ENCODE data around the gene TMEM135. TPM values are rescaled to one million over a fixed set of nuclear protein-coding genes. Genes with fewer than 3 reads are reported as not detected.

The TMEM135 gene
- total RNA-seq, 1 donor from 2014 or later: 20.6 TPM

DNA sequence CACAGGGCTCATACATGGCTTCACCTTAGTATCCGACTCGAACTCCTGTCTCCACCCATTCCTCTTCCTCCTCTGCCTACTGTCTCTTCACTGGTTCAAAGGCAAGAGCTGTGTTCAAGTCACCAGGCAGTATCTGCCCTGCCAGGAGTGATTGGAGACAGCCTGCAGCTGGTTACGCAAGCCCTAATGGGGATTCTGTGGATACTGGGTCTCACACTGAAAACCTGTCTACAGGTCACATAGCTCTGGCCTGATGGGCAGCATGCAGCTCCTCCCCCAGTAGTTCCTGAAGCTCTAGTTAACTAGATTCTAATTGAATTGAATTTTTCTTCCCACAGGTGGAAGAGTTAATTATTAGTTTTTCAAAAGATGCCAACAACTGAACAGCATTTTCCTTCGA is 332.2 kb downstream of the TMEM135 start:
- H3K4me3 ChIP-seq (ENCODE audit: insufficient read depth, low read depth, low read length): no peak overlapping the region
- peaks cover 11% of the 10 kb centered on the region for H3K4me1 Mint-ChIP-seq (ENCODE audit: low read depth, unreplicated experiment)
- no peaks in the 10 kb centered on the region for H3K27me3 ChIP-seq (ENCODE audit: insufficient read depth, low read length)
- H3K27ac Mint-ChIP-seq (ENCODE audit: unreplicated experiment): no peak overlapping the region
- H3K79me2 ChIP-seq (ENCODE audit: insufficient read depth, low read length): no peaks in the 10 kb centered on the region
- FAIRE-seq: no peak
- no peak overlapping the region for H3K27ac ChIP-seq (ENCODE audit: low read depth, low read length)
- DNase-seq (ENCODE audit: low read depth): no peak
- H3K4me1 ChIP-seq (ENCODE audit: insufficient read depth, low read length): no peaks in the 10 kb centered on the region
- no peaks in the 10 kb centered on the region for H4K20me1 ChIP-seq (ENCODE audit: insufficient read depth, low read length)
- H3K36me3 ChIP-seq (ENCODE audit: insufficient read depth, low read length): no peaks in the 10 kb centered on the region
- TF ChIP-seq, protein P1, sequence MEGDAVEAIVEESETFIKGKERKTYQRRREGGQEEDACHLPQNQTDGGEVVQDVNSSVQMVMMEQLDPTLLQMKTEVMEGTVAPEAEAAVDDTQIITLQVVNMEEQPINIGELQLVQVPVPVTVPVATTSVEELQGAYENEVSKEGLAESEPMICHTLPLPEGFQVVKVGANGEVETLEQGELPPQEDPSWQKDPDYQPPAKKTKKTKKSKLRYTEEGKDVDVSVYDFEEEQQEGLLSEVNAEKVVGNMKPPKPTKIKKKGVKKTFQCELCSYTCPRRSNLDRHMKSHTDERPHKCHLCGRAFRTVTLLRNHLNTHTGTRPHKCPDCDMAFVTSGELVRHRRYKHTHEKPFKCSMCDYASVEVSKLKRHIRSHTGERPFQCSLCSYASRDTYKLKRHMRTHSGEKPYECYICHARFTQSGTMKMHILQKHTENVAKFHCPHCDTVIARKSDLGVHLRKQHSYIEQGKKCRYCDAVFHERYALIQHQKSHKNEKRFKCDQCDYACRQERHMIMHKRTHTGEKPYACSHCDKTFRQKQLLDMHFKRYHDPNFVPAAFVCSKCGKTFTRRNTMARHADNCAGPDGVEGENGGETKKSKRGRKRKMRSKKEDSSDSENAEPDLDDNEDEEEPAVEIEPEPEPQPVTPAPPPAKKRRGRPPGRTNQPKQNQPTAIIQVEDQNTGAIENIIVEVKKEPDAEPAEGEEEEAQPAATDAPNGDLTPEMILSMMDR (IDR thresholded peaks at IDR 0.05; ENCODE audit: insufficient read depth, low read depth, low read length): no peak
- TF ChIP-seq EZH2 (IDR thresholded peaks at IDR 0.05; ENCODE audit: insufficient read depth, low read length): no peak
- no peak overlapping the region for H3K9ac ChIP-seq (ENCODE audit: low read length)
- H3K9me3 ChIP-seq (ENCODE audit: insufficient read depth, low read depth, low read length): no peaks in the 10 kb centered on the region
- no peak overlapping the region for H3K4me3 Mint-ChIP-seq (ENCODE audit: unreplicated experiment)
- no peak overlapping the region for H2AFZ ChIP-seq (ENCODE audit: low read depth, low read length)
- H3K9me3 Mint-ChIP-seq (ENCODE audit: unreplicated experiment): peaks cover 1% of the 10 kb centered on the region
- peaks cover 2% of the 10 kb centered on the region for H3K27me3 Mint-ChIP-seq (ENCODE audit: low read depth, unreplicated experiment)
- no peaks in the 10 kb centered on the region for H3K36me3 Mint-ChIP-seq (ENCODE audit: low read depth, unreplicated experiment)
- no peak overlapping the region for H3K4me2 ChIP-seq (ENCODE audit: low read length)

DNA sequence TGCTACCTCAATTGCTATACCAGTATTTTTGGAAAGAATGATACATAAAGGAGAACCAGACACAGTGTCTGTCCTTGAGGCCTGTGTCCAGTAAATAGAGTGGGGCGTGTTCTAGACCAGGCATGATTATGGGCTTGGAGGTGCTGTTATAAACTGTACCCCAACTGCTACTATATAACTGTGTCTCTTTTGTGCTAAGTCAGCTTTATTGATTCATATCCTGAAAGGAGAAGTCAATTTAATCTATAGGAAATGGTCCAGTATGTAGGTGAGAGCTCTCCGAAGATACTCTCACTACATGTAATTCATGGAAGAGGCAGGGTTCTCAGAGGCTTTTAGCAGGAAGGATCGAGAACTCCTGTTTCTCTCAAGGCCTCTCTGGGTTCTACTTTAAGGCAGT is 334.3 kb downstream of the TMEM135 start:
- Histone ChIP-seq H3K4me2 (ENCODE audit: low read length) (no peak overlapping the region), H3K9me3 (ENCODE audit: insufficient read depth, low read depth, low read length) (no peaks in the 10 kb centered on the region), H3K4me3 (ENCODE audit: insufficient read depth, low read depth, low read length) (no peak overlapping the region), H3K4me1 (ENCODE audit: insufficient read depth, low read length) (no peaks in the 10 kb centered on the region), H4K20me1 (ENCODE audit: insufficient read depth, low read length) (no peaks in the 10 kb centered on the region), H3K27me3 (ENCODE audit: insufficient read depth, low read length) (no peaks in the 10 kb centered on the region), H3K79me2 (ENCODE audit: insufficient read depth, low read length) (no peaks in the 10 kb centered on the region), H3K36me3 (ENCODE audit: insufficient read depth, low read length) (no peaks in the 10 kb centered on the region), H3K9ac (ENCODE audit: low read length) (no peak overlapping the region), H3K27ac (ENCODE audit: low read depth, low read length) (no peak overlapping the region), H2AFZ (ENCODE audit: low read depth, low read length) (no peak overlapping the region)
- Mint-ChIP-seq H3K4me1 (ENCODE audit: low read depth, unreplicated experiment) (peaks cover 11% of the 10 kb centered on the region), H3K27ac (ENCODE audit: unreplicated experiment) (no peak overlapping the region), H3K9me3 (ENCODE audit: unreplicated experiment) (peaks cover 2% of the 10 kb centered on the region), H3K4me3 (ENCODE audit: unreplicated experiment) (no peak overlapping the region), H3K36me3 (ENCODE audit: low read depth, unreplicated experiment) (no peaks in the 10 kb centered on the region), H3K27me3 (ENCODE audit: low read depth, unreplicated experiment) (peaks cover 2% of the 10 kb centered on the region)
- FAIRE-seq: no peak
- DNase-seq (ENCODE audit: low read depth): no peak
- TF ChIP-seq EZH2 (IDR thresholded peaks at IDR 0.05; ENCODE audit: insufficient read depth, low read length): no peak
- TF ChIP-seq, protein P1 (IDR thresholded peaks at IDR 0.05; ENCODE audit: insufficient read depth, low read depth, low read length): no peak

Other genes starting within 250 kb of the TMEM135 start
- 680 and 717 TPM in 2 replicates for gene PRSS23, start 237.4 kb upstream of the TMEM135 start, total RNA-seq
- gene FZD4, start 82.5 kb upstream of the TMEM135 start, total RNA-seq: 4.4 and 4.7 TPM in 2 replicates